IMR-90 (cell line): ENCODE data around the gene IFT43.
A peak's percentile ranks its signal among the peaks of the same experiment; 100 is the strongest.

Experiments
- BHLHE40 ChIP-seq: fragments of 150-350 bp; IDR thresholded peaks from 2 replicates; pipeline ENCODE4 v1.6.1; 2016; ENCODE audit warnings: mild to moderate bottlenecking, low read depth, low read length
- CEBPB ChIP-seq: IDR thresholded peaks from 2 replicates; pipeline ENCODE4 v1.6.1; 2012; ENCODE audit warnings: low read depth, low read length, improper control_type of control experiment
- CHD1 ChIP-seq: IDR thresholded peaks from 2 replicates; pipeline ENCODE4 v1.6.1; 2012; ENCODE audit warnings: low read depth, low read length, improper control_type of control experiment
- CTCF ChIP-seq: conservative IDR thresholded peaks from 2 replicates; pipeline ENCODE4 v1.5.1; 2012; ENCODE audit warnings: mild to moderate bottlenecking, low read depth, low read length, improper control_type of control experiment
- ELK1 ChIP-seq: fragments of 150-350 bp; IDR thresholded peaks from 2 replicates; pipeline ENCODE4 v1.6.1; 2016; ENCODE audit warnings: low read depth, mild to moderate bottlenecking, low read length, moderate library complexity, borderline replicate concordance
- MAFK ChIP-seq: IDR thresholded peaks from 2 replicates; pipeline ENCODE4 v1.6.1; 2012; ENCODE audit warnings: low read depth, low read length, improper control_type of control experiment
- POLR2A ChIP-seq: IDR thresholded peaks from 2 replicates; pipeline ENCODE4 v1.6.1; 2012; ENCODE audit warnings: mild to moderate bottlenecking, low read depth, low read length
- RCOR1 ChIP-seq: IDR thresholded peaks from 2 replicates; pipeline ENCODE4 v1.6.1; 2012; ENCODE audit warnings: mild to moderate bottlenecking, low read length, improper control_type of control experiment; ENCODE audit not compliant: insufficient replicate concordance
- SMC3 ChIP-seq: fragments of 150-350 bp; IDR thresholded peaks from 2 replicates; pipeline ENCODE4 v1.6.1; 2016; ENCODE audit warnings: low read depth, mild to moderate bottlenecking, antibody characterized with exemption, low read length, moderate library complexity
- USF2 ChIP-seq: fragments of 150-350 bp; IDR thresholded peaks from 2 replicates; pipeline ENCODE4 v1.6.1; 2017; ENCODE audit warnings: mild to moderate bottlenecking, antibody characterized with exemption, low read length, low read depth

GRCh38 chr14:75979071-75979571 is 6.4 kb upstream of the IFT43 start:
- TF ChIP-seq USF2 (no peak), CTCF (peak; percentile 60), CEBPB (no peak), POLR2A (no peak), CHD1 (no peak), MAFK (no peak), SMC3 (peak; percentile 65), ELK1 (no peak), BHLHE40 (no peak), RCOR1 (no peak)
